ENCODE data around the gene SUSD6. TPM values are rescaled to one million over a fixed set of nuclear protein-coding genes. Genes with fewer than 3 reads are reported as not detected.
A peak's percentile ranks its signal among the peaks of the same experiment; 100 is the strongest.
"Not testable (repeated sequence)": the region's sequence is repeated elsewhere in the genome, so short reads cannot be mapped to it uniquely, and the experiment has no call there.

The SUSD6 gene
- total and polyA plus RNA-seq, 2 experiments from 2014 or later, result 15.7 to 28.4 TPM

DNA sequence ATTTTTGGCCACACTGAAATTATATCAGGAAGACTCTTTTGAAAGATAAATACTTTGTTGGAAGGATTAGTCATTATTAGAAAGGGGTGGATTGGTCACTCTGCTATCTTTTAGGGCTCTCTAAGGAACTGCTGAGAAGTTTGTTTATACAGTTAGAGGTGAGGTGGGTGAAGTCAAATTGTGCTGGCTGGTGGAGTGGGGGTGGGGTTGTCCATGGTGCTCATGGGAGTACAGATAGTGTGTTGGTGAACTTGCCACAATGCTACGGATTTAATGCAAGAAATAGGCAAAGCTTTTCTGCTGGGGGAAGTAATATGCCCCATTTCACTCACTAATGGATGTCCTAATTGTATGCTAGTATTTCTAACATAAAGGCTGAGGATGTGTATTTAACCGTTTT is 35.8 kb downstream of the SUSD6 start:
- Histone ChIP-seq H3K4me1 (ENCODE audit: insufficient read depth) (peaks cover 56% of the 10 kb centered on the region), H4K20me1 (ENCODE audit: insufficient read depth, poor library complexity, severe bottlenecking) (no peaks in the 10 kb centered on the region), H3K79me2 (peaks cover 81% of the 10 kb centered on the region), H2AFZ (no peak overlapping the region), H3K9me3 (ENCODE audit: low read depth) (no peaks in the 10 kb centered on the region), H3K27me3 (no peaks in the 10 kb centered on the region), H3K4me2 (no peak overlapping the region), H3K9me2 (replicated peaks; ENCODE audit: insufficient read depth) (no peaks in the 10 kb centered on the region), H3K27ac (peak overlapping the region; percentile 88), H3K4me3 (no peak overlapping the region), H3K36me3 (replicated peaks; ENCODE audit: insufficient read depth, low read depth) (no peaks in the 10 kb centered on the region)
- TF ChIP-seq EZH2 (IDR thresholded peaks at IDR 0.05; ENCODE audit: borderline replicate concordance), result no peak
- no peak for TF ChIP-seq EZH2phosphoT487 (IDR thresholded peaks at IDR 0.05; ENCODE audit: low read depth, severe bottlenecking, unreplicated experiment)
- TF ChIP-seq, protein P1, sequence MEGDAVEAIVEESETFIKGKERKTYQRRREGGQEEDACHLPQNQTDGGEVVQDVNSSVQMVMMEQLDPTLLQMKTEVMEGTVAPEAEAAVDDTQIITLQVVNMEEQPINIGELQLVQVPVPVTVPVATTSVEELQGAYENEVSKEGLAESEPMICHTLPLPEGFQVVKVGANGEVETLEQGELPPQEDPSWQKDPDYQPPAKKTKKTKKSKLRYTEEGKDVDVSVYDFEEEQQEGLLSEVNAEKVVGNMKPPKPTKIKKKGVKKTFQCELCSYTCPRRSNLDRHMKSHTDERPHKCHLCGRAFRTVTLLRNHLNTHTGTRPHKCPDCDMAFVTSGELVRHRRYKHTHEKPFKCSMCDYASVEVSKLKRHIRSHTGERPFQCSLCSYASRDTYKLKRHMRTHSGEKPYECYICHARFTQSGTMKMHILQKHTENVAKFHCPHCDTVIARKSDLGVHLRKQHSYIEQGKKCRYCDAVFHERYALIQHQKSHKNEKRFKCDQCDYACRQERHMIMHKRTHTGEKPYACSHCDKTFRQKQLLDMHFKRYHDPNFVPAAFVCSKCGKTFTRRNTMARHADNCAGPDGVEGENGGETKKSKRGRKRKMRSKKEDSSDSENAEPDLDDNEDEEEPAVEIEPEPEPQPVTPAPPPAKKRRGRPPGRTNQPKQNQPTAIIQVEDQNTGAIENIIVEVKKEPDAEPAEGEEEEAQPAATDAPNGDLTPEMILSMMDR (IDR thresholded peaks at IDR 0.05; ENCODE audit: poor library complexity), result no peak
- DNase-seq (ENCODE audit: low spot score), result no peak
- WGBS (ENCODE audit: low lambda C conversion rate, missing lambda C conversion rate), result 90% methylated on average over 2 of the region's 2 CpGs

DNA sequence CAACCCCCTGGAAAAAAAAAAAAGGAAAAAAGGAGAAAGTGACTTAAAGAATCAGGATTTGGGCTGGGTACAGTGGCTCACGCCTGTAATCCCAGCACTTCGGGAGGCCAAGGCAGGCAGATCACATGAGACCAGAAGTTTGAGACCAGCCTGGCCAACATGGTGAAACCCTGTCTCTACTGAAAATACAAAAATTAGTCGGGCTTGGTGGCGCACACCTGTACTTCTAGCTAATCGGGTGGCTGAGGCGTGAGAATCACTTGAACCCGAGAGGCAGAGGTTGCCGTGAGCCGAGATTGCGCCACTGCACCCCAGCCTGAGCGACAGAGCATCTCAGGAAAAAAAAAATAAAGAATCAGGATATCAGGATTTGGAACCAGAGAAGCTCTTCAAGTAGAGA is 36.2 kb downstream of the SUSD6 start:
- H4K20me1 ChIP-seq (ENCODE audit: insufficient read depth, poor library complexity, severe bottlenecking); H3K27me3 ChIP-seq; H3K4me3 ChIP-seq; DNase-seq (ENCODE audit: low spot score); H2AFZ ChIP-seq; H3K36me3 ChIP-seq (replicated peaks; ENCODE audit: insufficient read depth, low read depth); H3K9me3 ChIP-seq (ENCODE audit: low read depth); H3K9me2 ChIP-seq (replicated peaks; ENCODE audit: insufficient read depth): not testable (repeated sequence)
- WGBS (ENCODE audit: low lambda C conversion rate, missing lambda C conversion rate), result 93% methylated on average over 11 of the region's 11 CpGs
- Histone ChIP-seq H3K4me2 (peak overlapping the region; percentile 47), H3K27ac (peak overlapping the region; percentile 88), H3K4me1 (ENCODE audit: insufficient read depth) (peaks cover 60% of the 10 kb centered on the region), H3K79me2 (peaks cover 81% of the 10 kb centered on the region)

DNA sequence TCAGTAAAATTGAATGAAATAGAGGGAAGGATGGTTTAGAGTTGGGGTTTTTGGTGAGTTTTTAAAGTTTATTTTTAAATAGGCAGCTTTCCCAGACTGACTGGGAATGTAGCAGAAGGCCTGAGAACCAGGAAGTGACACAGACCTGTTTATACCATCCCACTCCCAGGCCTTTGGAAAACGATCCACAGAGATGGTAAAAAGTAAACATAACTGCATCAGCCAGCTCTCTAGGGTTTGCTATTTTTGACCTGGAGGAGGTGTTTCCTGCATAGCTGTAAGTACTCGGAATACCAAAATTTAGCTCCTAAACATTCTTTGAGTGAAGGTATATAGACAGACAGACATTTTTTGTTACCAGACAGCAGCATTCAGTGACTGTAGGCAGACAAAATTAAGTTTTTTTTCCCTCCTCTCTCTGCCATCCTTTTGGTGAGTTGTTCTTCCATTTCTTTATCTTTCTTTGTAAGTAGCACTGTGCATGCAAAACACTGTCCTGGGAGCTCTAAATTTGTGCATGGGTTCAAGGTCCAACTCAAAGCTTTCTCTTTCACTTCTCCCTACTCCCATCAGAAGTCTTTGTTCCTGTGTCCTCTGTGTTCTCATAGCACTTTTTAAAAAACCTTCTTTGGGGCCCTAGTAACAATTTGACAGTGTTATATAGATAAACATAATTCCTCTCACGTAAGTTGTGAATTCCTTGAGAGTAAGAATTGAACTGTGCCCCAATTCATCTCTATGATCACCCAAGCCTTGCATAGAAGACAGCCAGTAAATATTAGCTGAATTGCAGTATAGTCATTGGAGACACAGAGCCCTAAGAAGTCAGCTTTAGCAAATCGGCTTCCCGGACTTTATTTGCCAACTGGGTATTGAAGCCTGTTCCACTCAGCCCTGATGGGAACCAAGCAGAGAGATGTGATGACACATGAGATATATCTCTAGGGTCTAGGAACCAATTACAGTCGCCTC is 37.4 kb downstream of the SUSD6 start:
- peaks cover 69% of the 10 kb centered on the region for H3K4me1 ChIP-seq (ENCODE audit: insufficient read depth)
- no peak overlapping the region for H3K4me3 ChIP-seq
- peaks cover 86% of the 10 kb centered on the region for H3K79me2 ChIP-seq
- H3K36me3 ChIP-seq (replicated peaks; ENCODE audit: insufficient read depth, low read depth), result no peaks in the 10 kb centered on the region
- H3K27me3 ChIP-seq, result no peaks in the 10 kb centered on the region
- H2AFZ ChIP-seq, result no peak overlapping the region
- H3K9me3 ChIP-seq (ENCODE audit: low read depth), result no peaks in the 10 kb centered on the region
- H3K4me2 ChIP-seq, result peak overlapping the region; percentile 47
- peak; percentile 48 for DNase-seq (ENCODE audit: low spot score)
- no peak for TF ChIP-seq EZH2phosphoT487 (IDR thresholded peaks at IDR 0.05; ENCODE audit: low read depth, severe bottlenecking, unreplicated experiment)
- no peak for TF ChIP-seq EZH2 (IDR thresholded peaks at IDR 0.05; ENCODE audit: borderline replicate concordance)
- TF ChIP-seq, protein P1 (IDR thresholded peaks at IDR 0.05; ENCODE audit: poor library complexity), result no peak
- WGBS (ENCODE audit: low lambda C conversion rate, missing lambda C conversion rate), result 31% methylated on average over 6 of the region's 6 CpGs
- peak overlapping the region; percentile 88 for H3K27ac ChIP-seq
- no peaks in the 10 kb centered on the region for H3K9me2 ChIP-seq (replicated peaks; ENCODE audit: insufficient read depth)
- no peaks in the 10 kb centered on the region for H4K20me1 ChIP-seq (ENCODE audit: insufficient read depth, poor library complexity, severe bottlenecking)

DNA sequence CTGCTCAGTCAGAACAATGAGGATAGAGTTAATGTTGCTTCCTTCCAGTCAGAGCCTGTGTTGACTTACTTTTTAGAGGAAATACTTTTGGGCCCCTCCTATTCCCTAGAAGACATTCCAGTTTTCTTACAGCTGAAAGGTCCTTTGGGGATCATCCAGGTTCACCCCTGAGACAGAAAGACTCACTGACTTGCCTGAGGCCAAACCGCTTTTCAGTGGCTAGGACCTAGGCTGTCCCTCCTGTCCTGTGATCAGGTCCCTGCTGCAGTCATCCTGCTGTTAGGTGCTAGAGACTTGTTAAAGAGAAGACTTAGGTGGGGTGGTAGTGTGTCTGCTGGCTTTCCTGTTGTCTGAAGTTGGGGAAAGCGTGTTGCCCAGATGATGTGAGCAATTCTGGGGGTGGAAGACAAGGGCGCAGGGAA is 39.6 kb downstream of the SUSD6 start:
- TF ChIP-seq, protein P1 (IDR thresholded peaks at IDR 0.05; ENCODE audit: poor library complexity), result no peak
- no peak for TF ChIP-seq EZH2 (IDR thresholded peaks at IDR 0.05; ENCODE audit: borderline replicate concordance)
- H3K79me2 ChIP-seq, result peaks cover 81% of the 10 kb centered on the region
- no peak for DNase-seq (ENCODE audit: low spot score)
- H2AFZ ChIP-seq, result no peak overlapping the region
- peak overlapping the region; percentile 38 for H3K4me2 ChIP-seq
- peak overlapping the region; percentile 88 for H3K27ac ChIP-seq
- H3K9me3 ChIP-seq (ENCODE audit: low read depth), result no peaks in the 10 kb centered on the region
- H3K4me1 ChIP-seq (ENCODE audit: insufficient read depth), result peaks cover 69% of the 10 kb centered on the region
- WGBS (ENCODE audit: low lambda C conversion rate, missing lambda C conversion rate), result 62% methylated on average over 3 of the region's 3 CpGs
- H3K36me3 ChIP-seq (replicated peaks; ENCODE audit: insufficient read depth, low read depth), result no peaks in the 10 kb centered on the region
- H4K20me1 ChIP-seq (ENCODE audit: insufficient read depth, poor library complexity, severe bottlenecking), result no peaks in the 10 kb centered on the region
- H3K27me3 ChIP-seq, result no peaks in the 10 kb centered on the region
- no peak overlapping the region for H3K4me3 ChIP-seq
- no peaks in the 10 kb centered on the region for H3K9me2 ChIP-seq (replicated peaks; ENCODE audit: insufficient read depth)
